GM12878 (cell line): Measurements from ENCODE around the gene SLC38A3. TPM values are rescaled to one million over a fixed set of nuclear protein-coding genes. Genes with fewer than 3 reads are reported as not detected.
A peak's percentile ranks its signal among the peaks of the same experiment; 100 is the strongest.

Experiments
- BACH1 ChIP-seq: fragments of 450-650 bp; IDR thresholded peaks from 2 replicates; pipeline ENCODE4 v1.6.1; 2017; ENCODE audit warnings: mild to moderate bottlenecking, borderline replicate concordance
- CBX5 ChIP-seq: sonication (generic); IDR thresholded peaks from 2 replicates; pipeline ENCODE4 v1.6.1; 2016; ENCODE audit warnings: low read depth, moderate library complexity, mild to moderate bottlenecking, inconsistent platforms
- FOXM1 ChIP-seq: IDR thresholded peaks from 2 replicates; pipeline ENCODE4 v1.6.1; 2012; ENCODE audit warnings: low read depth, mild to moderate bottlenecking, inconsistent platforms, low read length, moderate library complexity
- GABPA ChIP-seq: IDR thresholded peaks from 2 replicates; pipeline ENCODE4 v1.6.1; 2014; ENCODE audit warnings: antibody characterized with exemption, low read depth, mild to moderate bottlenecking, inconsistent platforms
- IKZF1 ChIP-seq: fragments of 450-650 bp; conservative IDR thresholded peaks from 2 replicates; pipeline ENCODE4 v1.6.1; 2017; ENCODE audit warnings: antibody characterized with exemption, mild to moderate bottlenecking
- IRF4 ChIP-seq: IDR thresholded peaks from 2 replicates; pipeline ENCODE4 v1.6.1; 2011; ENCODE audit warnings: low read depth, low read length
- KAT2A ChIP-seq: conservative IDR thresholded peaks from 2 replicates; pipeline ENCODE4 v1.6.1; 2011; ENCODE audit warnings: low read depth, low read length; ENCODE audit not compliant: control insufficient read depth
- KDM1A ChIP-seq: fragments of 200-600 bp; sonication (generic); IDR thresholded peaks from 2 replicates; pipeline ENCODE4 v1.6.1; 2016; ENCODE audit warnings: borderline replicate concordance
- MTA3 ChIP-seq: IDR thresholded peaks from 2 replicates; pipeline ENCODE4 v1.6.1; 2012; ENCODE audit warnings: low read length, inconsistent platforms, borderline replicate concordance
- NBN ChIP-seq: fragments of 450-650 bp; IDR thresholded peaks from 2 replicates; pipeline ENCODE4 v1.6.1; 2016
- PBX3 ChIP-seq: IDR thresholded peaks from 2 replicates; pipeline ENCODE4 v1.6.1; 2011; ENCODE audit warnings: mild to moderate bottlenecking, low read depth, low read length, moderate library complexity; ENCODE audit not compliant: insufficient replicate concordance
- RCOR1 ChIP-seq: conservative IDR thresholded peaks from 2 replicates; pipeline ENCODE4 v1.6.1; 2012; ENCODE audit warnings: low read depth, low read length, improper control_type of control experiment
- RFX5 ChIP-seq: IDR thresholded peaks from 2 replicates; pipeline ENCODE4 v1.6.1; 2011; ENCODE audit warnings: low read depth, low read length, improper control_type of control experiment
- SPI1 ChIP-seq: IDR thresholded peaks from 2 replicates; pipeline ENCODE4 v1.6.1; 2011; ENCODE audit warnings: low read depth, mild to moderate bottlenecking, low read length, moderate library complexity, borderline replicate concordance; ENCODE audit not compliant: insufficient read depth
- SUPT20H ChIP-seq: IDR thresholded peaks from 2 replicates; pipeline ENCODE4 v1.6.1; 2011; ENCODE audit warnings: low read depth, mild to moderate bottlenecking, low read length, moderate library complexity, borderline replicate concordance; ENCODE audit not compliant: control insufficient read depth
- TCF3 ChIP-seq: IDR thresholded peaks from 2 replicates; pipeline ENCODE4 v1.6.1; 2012; ENCODE audit warnings: low read depth, mild to moderate bottlenecking, low read length, borderline replicate concordance; ENCODE audit not compliant: insufficient read depth
- ZBED1 ChIP-seq: IDR thresholded peaks from 2 replicates; pipeline ENCODE4 v1.6.1; 2016; ENCODE audit warnings: borderline replicate concordance
- ZNF24 ChIP-seq: fragments of 450-650 bp; IDR thresholded peaks from 2 replicates; pipeline ENCODE4 v1.6.1; 2017; ENCODE audit warnings: antibody characterized with exemption, mild to moderate bottlenecking
- ZNF592 ChIP-seq: fragments of 450-650 bp; IDR thresholded peaks from 2 replicates; pipeline ENCODE4 v1.6.1; 2017; ENCODE audit warnings: mild to moderate bottlenecking, moderate library complexity
- polyA plus RNA-seq, 11 experiments: library from polyadenylated mRNA; depleted of rRNA in 4 of 11; unstranded in 6 of 11; stranded (reverse) in 5 of 11; fragments of >200 nt; fragmentation: Nextera tagmentation in 4 of 11; fragmentation: Illumina TruSeq in 1 of 11; extraction: Ambion mirVana in 4 of 11; extraction: Trizol in 1 of 11; gene quantifications; 1 replicate in 1 of 11; 2 replicates in 10 of 11; pipeline versions ENCODE4 v1.2.1 to v1.2.3, GENCODE V29; 2011 to 2016; ENCODE audit warnings: inconsistent platforms in 2 of 11, missing spikeins in 2 of 11, low read depth in 1 of 11
- total RNA-seq, 4 experiments: library from RNA; depleted of rRNA in 3 of 4; stranded (reverse); fragments of >200 nt in 3 of 4; fragmentation: Illumina TruSeq in 1 of 4; extraction: Trizol in 1 of 4; gene quantifications; 2 replicates each; pipeline versions ENCODE4 v1.2.1 to v1.2.3, GENCODE V29; 2013 to 2021
- TF ChIP-seq, protein P1 (sequence below): fragments of 450-650 bp; formaldehyde crosslinking; IDR thresholded peaks from 2 replicates; pipeline ENCODE4 v1.4.0; 2020; ENCODE audit warnings: mild to moderate bottlenecking, moderate library complexity
- TF ChIP-seq, protein P2 (sequence below): IDR thresholded peaks from 2 replicates; pipeline ENCODE4 v1.6.1; 2012; ENCODE audit warnings: low read depth, low read length, improper control_type of control experiment

Gene SLC38A3
- total and polyA plus RNA-seq, 10 of the 15 experiments (the other 5 are each of a cell fraction or from before 2014, with no cell fraction given), result 0.14 TPM; not detected in 9

GRCh38 chr3:50260027-50260941 lies 55.2 kb downstream of the SLC38A3 start (continued):
- peak; percentile 30 for TF ChIP-seq IKZF1
- TF ChIP-seq RFX5, result 0 out of 2 replicates have a peak, but pooled peaks have one; percentile 41
- TF ChIP-seq, protein P1, sequence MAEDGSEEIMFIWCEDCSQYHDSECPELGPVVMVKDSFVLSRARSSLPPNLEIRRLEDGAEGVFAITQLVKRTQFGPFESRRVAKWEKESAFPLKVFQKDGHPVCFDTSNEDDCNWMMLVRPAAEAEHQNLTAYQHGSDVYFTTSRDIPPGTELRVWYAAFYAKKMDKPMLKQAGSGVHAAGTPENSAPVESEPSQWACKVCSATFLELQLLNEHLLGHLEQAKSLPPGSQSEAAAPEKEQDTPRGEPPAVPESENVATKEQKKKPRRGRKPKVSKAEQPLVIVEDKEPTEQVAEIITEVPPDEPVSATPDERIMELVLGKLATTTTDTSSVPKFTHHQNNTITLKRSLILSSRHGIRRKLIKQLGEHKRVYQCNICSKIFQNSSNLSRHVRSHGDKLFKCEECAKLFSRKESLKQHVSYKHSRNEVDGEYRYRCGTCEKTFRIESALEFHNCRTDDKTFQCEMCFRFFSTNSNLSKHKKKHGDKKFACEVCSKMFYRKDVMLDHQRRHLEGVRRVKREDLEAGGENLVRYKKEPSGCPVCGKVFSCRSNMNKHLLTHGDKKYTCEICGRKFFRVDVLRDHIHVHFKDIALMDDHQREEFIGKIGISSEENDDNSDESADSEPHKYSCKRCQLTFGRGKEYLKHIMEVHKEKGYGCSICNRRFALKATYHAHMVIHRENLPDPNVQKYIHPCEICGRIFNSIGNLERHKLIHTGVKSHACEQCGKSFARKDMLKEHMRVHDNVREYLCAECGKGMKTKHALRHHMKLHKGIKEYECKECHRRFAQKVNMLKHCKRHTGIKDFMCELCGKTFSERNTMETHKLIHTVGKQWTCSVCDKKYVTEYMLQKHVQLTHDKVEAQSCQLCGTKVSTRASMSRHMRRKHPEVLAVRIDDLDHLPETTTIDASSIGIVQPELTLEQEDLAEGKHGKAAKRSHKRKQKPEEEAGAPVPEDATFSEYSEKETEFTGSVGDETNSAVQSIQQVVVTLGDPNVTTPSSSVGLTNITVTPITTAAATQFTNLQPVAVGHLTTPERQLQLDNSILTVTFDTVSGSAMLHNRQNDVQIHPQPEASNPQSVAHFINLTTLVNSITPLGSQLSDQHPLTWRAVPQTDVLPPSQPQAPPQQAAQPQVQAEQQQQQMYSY (CRISPR knock-in tag), result no peak
- TF ChIP-seq ZBED1, result peak; percentile 78; the same call in 1 of the 2 replicates
- no peak for TF ChIP-seq KAT2A
- TF ChIP-seq SPI1, result no peak
- peak; percentile 79 for TF ChIP-seq BACH1
- TF ChIP-seq SUPT20H, result no peak
- no peak for TF ChIP-seq FOXM1
- TF ChIP-seq MTA3, result 0 out of 2 replicates have a peak, but pooled peaks have one; percentile 23
- no peak for TF ChIP-seq CBX5
- TF ChIP-seq ZNF24, result 0 out of 2 replicates have a peak, but pooled peaks have one; percentile 17
- TF ChIP-seq, protein P2, sequence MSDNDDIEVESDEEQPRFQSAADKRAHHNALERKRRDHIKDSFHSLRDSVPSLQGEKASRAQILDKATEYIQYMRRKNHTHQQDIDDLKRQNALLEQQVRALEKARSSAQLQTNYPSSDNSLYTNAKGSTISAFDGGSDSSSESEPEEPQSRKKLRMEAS, result peak; percentile 15; the same call in 1 of the 2 replicates
- no peak for TF ChIP-seq PBX3
- TF ChIP-seq KDM1A, result no peak
- no peak; the same call in 1 of the 2 replicates for TF ChIP-seq ZNF592
- no peak for TF ChIP-seq NBN
- no peak for TF ChIP-seq RCOR1
- no peak for TF ChIP-seq GABPA
- no peak for TF ChIP-seq IRF4
- TF ChIP-seq TCF3, result no peak
